ENCODE results near the gene KRTAP4-6.

DNA sequence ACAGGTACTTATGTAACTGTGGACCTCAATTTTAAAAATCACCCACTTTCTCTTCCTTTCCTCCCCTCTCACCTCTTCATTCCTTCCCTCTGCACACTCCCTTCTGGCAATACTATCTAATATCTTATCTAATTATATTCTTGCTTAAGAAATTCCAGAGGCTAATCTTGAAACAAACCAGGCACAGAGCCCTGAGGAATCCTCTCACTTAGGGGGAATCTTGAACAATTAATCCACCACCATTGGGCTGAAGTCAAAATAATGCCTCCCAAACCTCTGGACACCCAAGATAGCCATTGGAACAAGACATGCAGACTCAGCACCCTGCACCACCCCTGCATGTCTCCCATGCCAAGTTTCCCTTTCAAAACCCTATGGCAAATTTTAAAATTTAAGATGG is 1.0 kb upstream of the KRTAP4-6 start:
- TF ChIP-seq, protein P1, sequence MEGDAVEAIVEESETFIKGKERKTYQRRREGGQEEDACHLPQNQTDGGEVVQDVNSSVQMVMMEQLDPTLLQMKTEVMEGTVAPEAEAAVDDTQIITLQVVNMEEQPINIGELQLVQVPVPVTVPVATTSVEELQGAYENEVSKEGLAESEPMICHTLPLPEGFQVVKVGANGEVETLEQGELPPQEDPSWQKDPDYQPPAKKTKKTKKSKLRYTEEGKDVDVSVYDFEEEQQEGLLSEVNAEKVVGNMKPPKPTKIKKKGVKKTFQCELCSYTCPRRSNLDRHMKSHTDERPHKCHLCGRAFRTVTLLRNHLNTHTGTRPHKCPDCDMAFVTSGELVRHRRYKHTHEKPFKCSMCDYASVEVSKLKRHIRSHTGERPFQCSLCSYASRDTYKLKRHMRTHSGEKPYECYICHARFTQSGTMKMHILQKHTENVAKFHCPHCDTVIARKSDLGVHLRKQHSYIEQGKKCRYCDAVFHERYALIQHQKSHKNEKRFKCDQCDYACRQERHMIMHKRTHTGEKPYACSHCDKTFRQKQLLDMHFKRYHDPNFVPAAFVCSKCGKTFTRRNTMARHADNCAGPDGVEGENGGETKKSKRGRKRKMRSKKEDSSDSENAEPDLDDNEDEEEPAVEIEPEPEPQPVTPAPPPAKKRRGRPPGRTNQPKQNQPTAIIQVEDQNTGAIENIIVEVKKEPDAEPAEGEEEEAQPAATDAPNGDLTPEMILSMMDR (IDR thresholded peaks at IDR 0.05): no peak
- no peak for TF ChIP-seq POLR2A (IDR thresholded peaks at IDR 0.05)

All from esophagus squamous epithelium (tissue), 4 donors.